Fibroblast of lung (primary cell): ENCODE results near the gene TRAFD1.

Experiments used
- CTCF ChIP-seq, 2 donors: IDR thresholded peaks in 1 of 2; conservative IDR thresholded peaks in 1 of 2; 1 replicate in 1 of 2; 2 replicates in 1 of 2; pipeline ENCODE4 v1.5.1; 2011 to 2012; ENCODE audit warnings: low read length in 2 of 2, control low read depth in 1 of 2, inconsistent platforms in 1 of 2, low read depth in 1 of 2, mild to moderate bottlenecking in 1 of 2
- EZH2 ChIP-seq: IDR thresholded peaks from 2 replicates; pipeline ENCODE4 v1.5.1; 2012; ENCODE audit warnings: low read length, control low read depth, mild to moderate bottlenecking; ENCODE audit errors: missing control alignments

- TF ChIP-seq CTCF (conservative IDR thresholded peaks at IDR 0.05 in 1 of 2, IDR thresholded peaks at IDR 0.05 in 1 of 2; ENCODE audit: low read depth in 1 of 2, low read length in 2 of 2) (no peak), EZH2 (no peak)
Measured at GRCh38 chr12:112130441-112130998, 5.2 kb downstream of the TRAFD1 start.
